ENCODE data around the gene ST7. TPM values are rescaled to one million over a fixed set of nuclear protein-coding genes. Genes with fewer than 3 reads are reported as not detected.

The ST7 gene
- total and polyA plus RNA-seq, 2 experiments from 2014 or later = 31.2 to 38.5 TPM

DNA sequence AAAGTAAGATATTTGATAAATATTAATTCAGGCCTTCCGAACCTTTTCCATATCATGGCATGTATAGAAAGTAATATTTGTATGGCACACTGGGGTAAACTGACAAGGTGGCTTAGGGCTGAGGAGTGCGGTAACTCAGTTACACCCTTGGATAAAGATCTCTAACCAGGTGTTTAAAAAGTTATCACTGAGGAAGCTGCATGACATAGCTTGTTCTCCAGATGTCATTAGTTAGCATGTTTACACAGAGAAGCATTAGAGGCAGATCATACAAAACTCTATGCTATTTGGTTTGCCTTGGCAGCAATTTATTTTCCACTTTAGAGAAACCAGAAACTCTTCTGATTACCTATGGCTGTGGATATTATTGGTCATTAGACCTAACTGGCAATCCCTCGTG lies 118.2 kb downstream of the ST7 start:
- Histone ChIP-seq H3K79me2 (peaks cover 26% of the 10 kb centered on the region), H3K4me2 (no peak overlapping the region), H3K4me1 (ENCODE audit: insufficient read depth) (no peaks in the 10 kb centered on the region), H3K27ac (no peak overlapping the region), H2AFZ (no peak overlapping the region), H4K20me1 (ENCODE audit: insufficient read depth, poor library complexity, severe bottlenecking) (peaks cover 3% of the 10 kb centered on the region), H3K9me3 (ENCODE audit: low read depth) (no peaks in the 10 kb centered on the region), H3K36me3 (replicated peaks; ENCODE audit: insufficient read depth, low read depth) (no peaks in the 10 kb centered on the region), H3K27me3 (no peaks in the 10 kb centered on the region), H3K4me3 (no peak overlapping the region), H3K9me2 (replicated peaks; ENCODE audit: insufficient read depth) (no peaks in the 10 kb centered on the region)
- DNase-seq (ENCODE audit: low spot score) = no peak
- TF ChIP-seq EZH2phosphoT487 (IDR thresholded peaks at IDR 0.05; ENCODE audit: low read depth, severe bottlenecking, unreplicated experiment) = no peak
- TF ChIP-seq, protein P1, sequence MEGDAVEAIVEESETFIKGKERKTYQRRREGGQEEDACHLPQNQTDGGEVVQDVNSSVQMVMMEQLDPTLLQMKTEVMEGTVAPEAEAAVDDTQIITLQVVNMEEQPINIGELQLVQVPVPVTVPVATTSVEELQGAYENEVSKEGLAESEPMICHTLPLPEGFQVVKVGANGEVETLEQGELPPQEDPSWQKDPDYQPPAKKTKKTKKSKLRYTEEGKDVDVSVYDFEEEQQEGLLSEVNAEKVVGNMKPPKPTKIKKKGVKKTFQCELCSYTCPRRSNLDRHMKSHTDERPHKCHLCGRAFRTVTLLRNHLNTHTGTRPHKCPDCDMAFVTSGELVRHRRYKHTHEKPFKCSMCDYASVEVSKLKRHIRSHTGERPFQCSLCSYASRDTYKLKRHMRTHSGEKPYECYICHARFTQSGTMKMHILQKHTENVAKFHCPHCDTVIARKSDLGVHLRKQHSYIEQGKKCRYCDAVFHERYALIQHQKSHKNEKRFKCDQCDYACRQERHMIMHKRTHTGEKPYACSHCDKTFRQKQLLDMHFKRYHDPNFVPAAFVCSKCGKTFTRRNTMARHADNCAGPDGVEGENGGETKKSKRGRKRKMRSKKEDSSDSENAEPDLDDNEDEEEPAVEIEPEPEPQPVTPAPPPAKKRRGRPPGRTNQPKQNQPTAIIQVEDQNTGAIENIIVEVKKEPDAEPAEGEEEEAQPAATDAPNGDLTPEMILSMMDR (IDR thresholded peaks at IDR 0.05; ENCODE audit: poor library complexity) = no peak
- no peak for TF ChIP-seq EZH2 (IDR thresholded peaks at IDR 0.05; ENCODE audit: borderline replicate concordance)
- WGBS (ENCODE audit: low lambda C conversion rate, missing lambda C conversion rate) = 53% methylated on average over 3 of the region's 3 CpGs

DNA sequence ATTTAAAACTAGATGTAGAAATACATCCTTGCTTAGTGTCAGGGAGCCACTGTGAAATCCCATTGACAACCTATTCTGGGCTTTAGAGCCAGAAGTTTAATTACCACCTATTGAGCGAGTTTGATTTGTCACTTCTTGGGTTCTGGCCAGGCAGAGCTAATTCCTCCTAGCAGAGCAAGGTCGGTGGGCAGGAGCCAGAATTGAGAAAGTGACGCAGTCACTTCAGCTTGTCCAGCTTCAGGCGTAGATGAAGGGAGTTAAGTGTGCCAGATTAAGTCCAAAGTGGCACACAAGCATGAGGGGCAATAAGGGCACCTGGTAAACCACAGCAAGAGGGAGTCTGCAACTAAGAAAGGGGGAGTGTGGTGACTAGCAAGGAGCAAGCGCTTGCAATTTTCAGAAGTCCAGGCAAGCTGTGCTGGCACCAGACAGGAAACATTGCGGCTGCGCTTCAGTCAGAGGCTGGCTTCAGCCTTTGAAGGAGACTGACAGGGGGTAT lies 119.4 kb downstream of the ST7 start:
- no peak overlapping the region for H3K4me3 ChIP-seq
- peaks cover 26% of the 10 kb centered on the region for H3K79me2 ChIP-seq
- peak overlapping the region; percentile 45 for H3K27ac ChIP-seq
- DNase-seq (ENCODE audit: low spot score) = no peak
- peaks cover 3% of the 10 kb centered on the region for H4K20me1 ChIP-seq (ENCODE audit: insufficient read depth, poor library complexity, severe bottlenecking)
- no peak overlapping the region for H2AFZ ChIP-seq
- H3K9me3 ChIP-seq (ENCODE audit: low read depth) = no peaks in the 10 kb centered on the region
- TF ChIP-seq, protein P1 (IDR thresholded peaks at IDR 0.05; ENCODE audit: poor library complexity) = no peak
- TF ChIP-seq EZH2 (IDR thresholded peaks at IDR 0.05; ENCODE audit: borderline replicate concordance) (no peak), EZH2phosphoT487 (IDR thresholded peaks at IDR 0.05; ENCODE audit: low read depth, severe bottlenecking, unreplicated experiment) (no peak)
- H3K27me3 ChIP-seq = no peaks in the 10 kb centered on the region
- no peaks in the 10 kb centered on the region for H3K4me1 ChIP-seq (ENCODE audit: insufficient read depth)
- no peaks in the 10 kb centered on the region for H3K9me2 ChIP-seq (replicated peaks; ENCODE audit: insufficient read depth)
- no peak overlapping the region for H3K4me2 ChIP-seq
- WGBS (ENCODE audit: low lambda C conversion rate, missing lambda C conversion rate) = 65% methylated on average over 7 of the region's 7 CpGs
- H3K36me3 ChIP-seq (replicated peaks; ENCODE audit: insufficient read depth, low read depth) = no peaks in the 10 kb centered on the region

- Histone ChIP-seq H3K9me2 (replicated peaks; ENCODE audit: insufficient read depth) (no peaks in the 10 kb centered on the region), H3K79me2 (peaks cover 24% of the 10 kb centered on the region), H3K4me2 (no peak overlapping the region), H3K4me3 (no peak overlapping the region), H4K20me1 (ENCODE audit: insufficient read depth, poor library complexity, severe bottlenecking) (peaks cover 3% of the 10 kb centered on the region), H3K36me3 (replicated peaks; ENCODE audit: insufficient read depth, low read depth) (no peaks in the 10 kb centered on the region), H2AFZ (no peak overlapping the region), H3K27ac (no peak overlapping the region), H3K4me1 (ENCODE audit: insufficient read depth) (no peaks in the 10 kb centered on the region), H3K27me3 (no peaks in the 10 kb centered on the region), H3K9me3 (ENCODE audit: low read depth) (no peaks in the 10 kb centered on the region)
- 79% methylated on average over 4 of the region's 4 CpGs for WGBS (ENCODE audit: low lambda C conversion rate, missing lambda C conversion rate)
- DNase-seq (ENCODE audit: low spot score) = no peak
- TF ChIP-seq EZH2phosphoT487 (IDR thresholded peaks at IDR 0.05; ENCODE audit: low read depth, severe bottlenecking, unreplicated experiment) (no peak), EZH2 (IDR thresholded peaks at IDR 0.05; ENCODE audit: borderline replicate concordance) (no peak)
- TF ChIP-seq, protein P1 (IDR thresholded peaks at IDR 0.05; ENCODE audit: poor library complexity) = no peak
These were observed 121.1 kb downstream of the ST7 start for GRCh38 chr7:117074378-117074777.

Data from hepatocyte (in vitro differentiated cells).